Astrocyte of the hippocampus (primary cell): ENCODE measurements around the gene NUDT16L1.

ENCODE experiments used
- DNase-seq: peaks from one replicate; pipeline ENCODE4 v3.0.0; 2011; ENCODE audit warnings: low read depth, low spot score

Gene NUDT16L1

DNA sequence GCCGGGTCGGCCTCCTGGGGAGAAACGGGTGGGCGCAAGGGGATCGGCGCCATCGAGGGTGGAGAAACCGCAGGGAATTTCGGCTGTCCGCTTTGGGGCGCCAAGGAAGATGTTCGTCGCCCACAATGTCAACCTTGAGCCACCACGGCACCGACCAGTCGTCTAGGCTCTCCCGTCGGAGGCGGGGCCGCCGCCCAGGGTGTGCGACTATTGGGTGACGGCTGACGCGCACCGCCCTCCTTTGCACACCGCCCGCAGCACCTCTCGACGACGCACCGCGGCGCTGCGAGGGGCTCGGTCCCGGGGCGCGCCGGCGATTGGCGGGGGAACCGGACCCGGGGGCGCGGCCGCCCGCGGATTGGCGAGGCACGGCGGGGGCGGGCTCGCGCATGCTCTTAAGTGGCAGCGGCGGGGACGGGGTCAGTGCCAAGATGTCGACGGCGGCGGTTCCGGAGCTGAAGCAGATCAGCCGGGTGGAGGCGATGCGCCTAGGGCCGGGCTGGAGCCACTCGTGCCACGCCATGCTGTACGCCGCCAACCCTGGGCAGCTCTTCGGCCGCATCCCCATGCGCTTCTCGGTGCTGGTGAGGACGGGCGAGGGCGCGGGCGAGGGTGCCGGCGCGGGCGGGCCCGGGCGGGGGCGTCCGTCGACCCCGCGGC is at the start of gene NUDT16L1:
NUDT16L1 (plus strand) TSS at position 267 of the 660 bp plus-strand sequence; CDS start at position 432, 165 bp downstream.
- DNase-seq = peak; percentile 99

DNA sequence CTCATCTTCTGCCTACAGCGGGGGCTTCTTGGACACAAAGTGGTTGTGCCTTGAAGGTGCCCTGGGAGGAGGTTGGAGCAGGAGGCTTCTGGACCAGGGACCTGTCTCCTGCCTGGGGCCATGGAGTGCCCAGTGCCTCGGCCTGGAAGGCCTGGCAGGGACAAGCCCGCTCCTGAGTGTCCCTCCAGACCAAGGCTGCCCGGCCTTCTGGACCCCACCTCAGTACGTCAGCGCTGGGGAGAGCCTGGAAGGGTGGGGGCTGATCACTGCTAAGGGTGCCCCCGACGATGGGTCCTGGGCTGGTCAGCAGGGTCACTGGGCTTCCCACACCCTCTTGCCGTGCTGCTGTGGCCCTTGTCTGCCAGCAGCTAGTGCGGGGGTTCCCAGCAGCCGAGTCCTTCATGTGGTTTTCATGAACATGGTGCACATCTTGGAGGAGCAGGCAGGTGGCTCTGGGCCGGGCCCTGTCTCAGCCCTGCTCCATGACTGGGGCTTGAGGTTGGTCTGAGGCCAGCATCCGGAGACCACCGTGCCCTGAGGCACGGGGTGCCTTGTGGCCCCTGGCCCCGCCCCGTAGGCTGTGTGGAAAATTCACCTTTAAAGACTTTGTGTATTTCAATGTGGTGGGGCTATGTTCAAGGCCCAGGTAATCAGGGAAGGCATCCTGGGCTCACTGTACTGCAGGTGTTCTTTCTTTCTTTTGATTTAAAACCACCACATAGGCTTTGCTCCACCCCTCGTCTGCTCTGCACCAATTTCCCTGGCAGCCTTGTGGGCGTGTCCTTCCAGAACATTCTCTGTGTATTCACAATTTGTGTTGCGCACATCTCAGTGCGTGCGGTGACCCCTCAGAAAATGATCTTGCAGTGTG is 46.4 kb upstream of the NUDT16L1 start:
- no peak for DNase-seq

DNA sequence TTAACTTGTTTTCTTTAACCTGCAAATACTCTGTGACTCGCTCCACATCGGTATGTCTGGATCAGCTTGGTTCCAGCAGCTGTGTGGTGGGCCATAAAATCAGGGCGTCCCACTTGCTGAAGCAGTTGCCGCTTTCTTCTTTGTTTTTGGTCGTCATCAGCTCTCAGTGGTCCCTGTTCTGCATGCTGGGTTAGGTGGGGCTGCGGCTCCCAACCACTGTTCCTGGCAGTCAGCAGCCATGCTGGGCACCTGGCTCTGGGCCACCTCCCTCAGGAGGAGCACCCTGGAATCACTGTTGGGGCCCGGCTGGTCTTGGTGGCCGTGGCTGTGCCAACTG is 45.8 kb upstream of the NUDT16L1 start:
- DNase-seq = no peak

DNA sequence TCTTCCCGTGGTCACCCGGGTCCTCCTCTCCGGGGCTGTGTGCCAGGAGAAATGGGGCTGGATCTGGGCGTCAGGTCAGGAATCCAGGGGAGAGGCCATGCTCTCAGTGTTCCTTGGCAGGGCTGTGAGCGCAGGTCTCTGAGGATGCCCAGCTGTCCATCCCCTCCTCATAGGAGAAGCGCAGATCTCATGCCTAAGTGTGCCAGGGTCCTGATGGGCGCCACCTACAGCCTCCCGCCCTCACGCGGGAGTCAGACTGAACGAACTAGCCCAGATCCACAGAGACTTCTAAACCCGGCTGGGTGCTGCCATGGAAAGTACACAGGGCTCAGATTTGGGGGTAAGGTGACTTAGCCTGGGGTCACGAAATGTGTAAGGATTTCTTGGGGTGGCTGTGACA is 44.4 kb upstream of the NUDT16L1 start:
- no peak for DNase-seq

DNA sequence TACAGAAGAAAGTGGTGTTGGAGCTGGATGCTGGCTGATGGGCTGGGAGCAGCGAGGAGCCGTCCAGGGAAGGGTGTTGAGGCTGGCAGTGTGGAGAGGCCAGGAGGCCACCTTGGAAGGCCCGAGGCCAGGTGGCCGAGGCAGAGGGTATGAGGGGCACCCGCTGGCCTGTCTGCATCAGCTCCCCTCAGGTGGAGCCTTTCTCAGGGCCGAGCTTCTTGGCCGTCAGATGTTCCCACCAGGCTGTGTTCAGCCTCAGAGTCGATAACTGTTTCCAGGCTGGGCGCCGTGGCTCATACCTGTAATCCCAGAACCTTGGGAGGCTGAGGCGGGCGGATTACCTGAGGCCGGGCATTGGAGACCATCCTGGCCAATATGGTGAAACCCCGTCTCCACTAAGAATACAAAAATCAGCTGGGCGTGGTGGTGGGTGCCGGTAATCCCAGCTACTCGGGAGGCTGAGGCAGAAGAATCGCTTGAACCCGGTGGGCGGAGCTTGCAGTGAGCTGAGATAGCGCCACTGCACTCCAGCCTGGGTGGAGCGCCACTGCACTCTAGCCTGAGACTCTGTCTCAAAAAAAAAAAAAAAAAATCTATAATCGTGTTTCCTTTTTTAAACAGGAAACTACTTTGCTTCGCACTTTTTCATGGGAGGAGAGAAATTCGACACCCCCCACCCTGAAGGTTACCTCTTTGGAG is 43.5 kb upstream of the NUDT16L1 start:
- DNase-seq = no peak

DNA sequence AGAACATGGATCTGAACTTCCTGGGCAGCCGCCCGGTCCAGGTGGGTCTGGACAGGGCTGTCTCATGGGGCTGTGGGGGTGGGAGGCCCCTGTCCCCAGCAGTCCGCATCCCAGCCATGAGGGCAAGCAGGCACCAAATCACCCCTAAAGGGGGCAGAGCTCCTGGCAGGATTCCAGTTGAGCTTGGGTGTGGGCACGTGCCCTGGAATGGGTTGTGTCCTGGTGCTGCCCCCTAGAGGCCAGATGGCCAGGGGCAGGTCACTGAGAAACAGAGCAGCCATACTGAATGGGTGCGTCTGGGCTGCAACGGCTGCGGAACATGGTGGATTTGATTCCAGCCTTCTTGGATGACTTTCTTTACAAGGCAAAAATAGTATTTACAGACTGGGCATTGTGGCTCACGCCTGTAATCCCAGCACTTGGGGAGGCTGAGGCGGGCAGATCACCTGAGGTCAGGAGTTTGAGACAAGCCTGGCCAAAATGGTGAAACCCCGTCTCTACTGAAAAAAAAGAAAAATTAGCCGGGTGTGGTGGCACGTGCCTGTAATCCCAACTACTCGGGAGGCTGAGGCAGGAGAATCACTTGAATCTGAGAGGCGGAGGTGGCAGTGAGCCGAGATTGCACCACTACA is 42.8 kb upstream of the NUDT16L1 start:
- peak; percentile 57 for DNase-seq

DNA sequence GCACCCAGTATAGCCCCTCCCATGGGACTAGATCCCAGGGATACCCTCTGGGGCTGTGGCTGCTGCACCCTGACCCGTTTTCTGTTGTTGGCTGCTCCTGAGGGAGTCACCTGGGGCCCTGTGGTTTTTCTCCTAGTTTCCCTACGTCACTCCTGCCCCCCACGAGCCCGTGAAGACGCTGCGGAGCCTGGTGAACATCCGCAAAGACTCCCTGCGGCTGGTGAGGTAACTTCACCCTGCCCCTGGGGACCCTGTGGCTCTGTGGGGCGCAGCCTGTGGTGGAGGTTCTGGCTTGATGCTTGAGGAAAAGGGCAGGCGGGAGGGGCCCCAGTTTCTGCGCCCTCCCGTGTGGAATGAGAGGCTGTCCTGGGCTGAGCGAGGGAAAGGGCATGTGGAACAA is 41.5 kb upstream of the NUDT16L1 start:
- no peak for DNase-seq

DNA sequence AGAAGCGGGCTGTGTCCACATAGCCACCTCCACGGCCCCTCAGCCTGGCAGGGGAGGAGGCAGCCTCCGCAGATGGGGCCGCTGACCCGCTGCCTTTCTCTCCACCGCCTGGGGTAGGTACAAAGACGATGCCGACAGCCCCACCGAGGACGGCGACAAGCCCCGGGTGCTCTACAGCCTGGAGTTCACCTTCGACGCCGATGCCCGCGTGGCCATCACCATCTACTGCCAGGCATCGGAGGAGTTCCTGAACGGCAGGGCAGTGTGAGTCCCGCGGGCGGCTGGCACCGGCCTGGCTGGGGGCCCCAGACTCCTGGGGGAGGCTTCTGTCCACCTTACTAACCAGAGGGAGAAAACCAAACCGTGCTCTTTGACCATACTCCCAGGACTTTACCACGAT is 40.8 kb upstream of the NUDT16L1 start:
- no peak for DNase-seq

DNA sequence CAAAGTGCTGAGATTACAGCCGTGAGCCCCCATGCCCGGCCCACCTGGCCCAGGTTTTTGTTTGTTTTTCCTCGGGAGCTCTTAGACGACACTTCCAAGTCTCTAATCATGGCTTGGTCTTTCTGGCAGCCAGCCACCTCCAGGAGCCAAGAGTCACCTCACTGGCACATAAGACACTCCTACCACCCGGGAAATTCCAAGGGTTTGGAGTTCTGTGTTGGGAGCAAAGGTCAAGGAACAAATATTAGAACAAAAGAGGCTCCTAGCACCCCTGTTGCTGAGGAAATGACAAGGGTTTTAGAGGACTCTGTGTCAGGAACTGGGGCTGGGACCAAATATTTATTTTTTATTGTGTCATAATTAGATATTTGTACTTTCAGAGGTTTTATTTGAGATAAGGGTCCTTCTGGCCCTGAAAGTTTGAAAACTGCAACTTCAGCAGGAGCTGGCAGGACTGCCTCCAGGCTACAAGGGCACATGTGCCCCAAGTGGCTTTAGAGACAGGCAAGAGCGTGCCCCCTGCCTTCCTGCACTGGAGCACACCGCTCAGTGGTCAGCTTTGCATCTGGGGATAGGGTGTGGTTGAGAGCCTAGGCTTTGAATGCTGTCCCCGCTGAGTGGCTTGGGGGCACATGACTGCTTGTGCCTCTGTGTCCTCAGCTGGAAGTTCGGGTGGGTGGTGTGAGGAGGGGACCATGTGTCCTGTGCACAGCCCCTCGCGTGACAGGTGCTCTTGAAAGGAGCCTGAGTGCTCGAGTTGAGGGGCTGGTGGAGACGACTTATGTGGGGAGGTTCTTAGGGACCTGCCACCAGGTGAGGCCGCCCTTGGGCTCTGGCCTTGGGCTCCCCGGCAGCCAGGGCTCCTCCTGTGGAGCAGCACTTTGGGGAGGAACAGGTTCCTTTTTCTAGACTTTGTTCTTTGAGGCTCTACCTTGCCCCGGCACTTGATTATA is 39.1 kb upstream of the NUDT16L1 start:
- DNase-seq = peak; percentile 28

DNA sequence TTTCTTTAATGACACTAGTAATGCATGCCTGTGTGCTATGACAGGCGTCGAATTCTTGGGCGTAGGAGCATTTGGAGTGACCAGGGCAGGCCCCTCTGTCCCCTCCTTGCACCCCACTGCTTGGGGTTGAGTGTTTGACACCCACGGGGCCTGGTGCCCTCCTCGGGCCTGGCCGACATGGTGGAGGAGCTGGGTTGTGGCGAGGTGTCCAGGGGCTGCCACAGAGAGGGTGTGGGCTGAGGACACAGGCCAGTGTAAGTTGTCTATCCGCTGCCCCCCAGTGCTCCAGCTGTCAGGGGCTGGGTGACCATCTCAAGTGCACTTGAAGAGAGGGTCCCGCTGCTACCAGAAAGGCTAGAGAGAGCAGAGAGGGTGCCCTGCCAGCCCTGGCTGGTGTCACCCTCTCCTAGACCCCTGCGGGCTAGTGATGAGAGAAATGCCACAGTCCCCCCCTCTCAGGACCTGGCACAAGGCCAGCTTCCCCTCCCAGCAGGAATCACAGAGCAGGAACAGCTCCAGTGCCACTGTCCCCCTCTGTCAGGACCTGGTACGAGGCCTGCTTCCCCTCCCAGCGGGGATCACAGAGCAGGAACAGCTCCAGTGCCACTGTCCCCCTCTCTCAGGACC is 38.3 kb upstream of the NUDT16L1 start:
- DNase-seq = no peak

DNA sequence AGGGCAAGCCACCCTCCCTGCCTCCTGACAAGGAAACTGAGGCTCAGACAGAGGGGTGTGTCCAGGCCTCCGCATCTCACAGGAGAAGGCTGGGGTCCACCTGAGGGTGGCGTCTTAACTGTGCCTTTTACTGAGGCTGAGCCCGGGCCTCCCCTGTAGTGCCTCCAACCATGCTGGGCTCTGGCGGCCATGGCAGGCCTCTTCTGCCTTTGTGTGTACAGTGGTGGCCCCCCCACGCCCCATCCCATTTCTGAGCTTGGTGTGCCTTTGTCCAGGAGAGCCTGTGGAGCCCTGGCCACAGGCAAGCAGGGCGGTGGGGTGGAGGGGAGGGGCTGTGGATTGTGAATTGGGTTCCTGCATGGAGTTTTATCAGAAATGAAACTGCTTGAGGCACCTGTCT is 37.6 kb upstream of the NUDT16L1 start:
- no peak for DNase-seq

DNA sequence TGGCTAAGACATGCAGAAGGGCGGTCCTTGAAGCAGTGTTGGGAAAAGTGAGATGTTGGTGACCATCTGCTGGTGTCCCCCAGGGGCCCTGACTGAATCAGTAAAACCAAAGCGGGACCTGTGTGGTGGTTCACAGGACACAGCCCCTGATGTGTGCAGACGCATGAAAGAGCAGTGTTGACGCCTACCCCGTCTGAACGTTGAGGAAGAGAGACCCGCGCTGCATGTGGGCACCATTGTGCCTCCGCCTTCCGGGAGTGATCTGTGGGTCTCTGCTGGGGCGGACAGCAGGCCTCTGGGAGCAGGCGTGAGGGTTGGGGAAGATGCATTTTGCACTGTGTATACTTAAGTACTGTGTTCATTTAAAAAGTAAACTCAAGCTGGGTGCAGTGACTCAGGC is 37.1 kb upstream of the NUDT16L1 start:
- DNase-seq = no peak

DNA sequence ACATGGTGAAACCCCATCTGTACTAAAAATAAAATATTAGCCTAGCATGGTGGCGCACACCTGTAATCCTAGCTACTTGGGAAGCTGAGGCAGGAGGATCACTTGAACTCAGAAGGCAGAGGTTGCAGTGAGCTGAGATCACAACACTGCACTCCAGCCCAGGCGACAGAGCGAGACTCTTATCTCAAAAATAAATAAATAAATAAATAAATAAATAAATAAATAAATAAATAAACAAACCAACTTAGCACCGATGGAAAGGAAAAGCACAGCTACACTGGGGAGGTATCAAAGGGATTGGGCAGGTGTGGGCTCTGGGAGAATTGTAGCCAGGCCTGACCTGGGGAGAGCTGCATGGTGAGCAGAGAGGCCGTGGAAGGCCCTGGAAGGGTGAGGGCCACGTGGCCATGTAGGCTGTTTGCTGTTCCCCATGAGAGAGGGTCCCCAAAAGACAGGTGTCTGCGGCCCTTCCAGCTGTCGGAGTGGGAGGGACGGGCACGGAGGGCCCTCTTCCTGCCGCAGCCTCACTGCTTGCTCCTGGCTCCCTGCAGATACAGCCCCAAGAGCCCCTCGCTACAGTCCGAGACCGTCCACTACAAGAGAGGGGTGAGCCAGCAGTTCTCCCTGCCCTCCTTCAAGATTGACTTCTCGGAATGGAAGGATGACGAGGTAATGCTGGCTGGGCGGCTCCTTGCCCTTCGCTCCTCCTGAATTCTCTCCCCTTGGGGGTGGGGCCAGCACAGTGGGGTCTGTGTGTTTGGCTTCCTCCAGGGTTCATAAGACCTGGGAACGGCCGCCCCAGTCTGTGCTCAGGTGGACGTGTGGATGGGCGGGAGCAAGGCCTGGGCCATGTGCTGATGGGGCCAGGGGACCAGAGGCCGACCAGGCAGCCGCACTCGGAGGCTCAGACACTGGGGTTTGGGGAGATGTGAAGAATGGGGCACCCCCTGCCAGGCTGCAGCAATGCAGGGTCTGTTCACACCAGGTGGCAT is 36.4 kb upstream of the NUDT16L1 start:
- no peak for DNase-seq

DNA sequence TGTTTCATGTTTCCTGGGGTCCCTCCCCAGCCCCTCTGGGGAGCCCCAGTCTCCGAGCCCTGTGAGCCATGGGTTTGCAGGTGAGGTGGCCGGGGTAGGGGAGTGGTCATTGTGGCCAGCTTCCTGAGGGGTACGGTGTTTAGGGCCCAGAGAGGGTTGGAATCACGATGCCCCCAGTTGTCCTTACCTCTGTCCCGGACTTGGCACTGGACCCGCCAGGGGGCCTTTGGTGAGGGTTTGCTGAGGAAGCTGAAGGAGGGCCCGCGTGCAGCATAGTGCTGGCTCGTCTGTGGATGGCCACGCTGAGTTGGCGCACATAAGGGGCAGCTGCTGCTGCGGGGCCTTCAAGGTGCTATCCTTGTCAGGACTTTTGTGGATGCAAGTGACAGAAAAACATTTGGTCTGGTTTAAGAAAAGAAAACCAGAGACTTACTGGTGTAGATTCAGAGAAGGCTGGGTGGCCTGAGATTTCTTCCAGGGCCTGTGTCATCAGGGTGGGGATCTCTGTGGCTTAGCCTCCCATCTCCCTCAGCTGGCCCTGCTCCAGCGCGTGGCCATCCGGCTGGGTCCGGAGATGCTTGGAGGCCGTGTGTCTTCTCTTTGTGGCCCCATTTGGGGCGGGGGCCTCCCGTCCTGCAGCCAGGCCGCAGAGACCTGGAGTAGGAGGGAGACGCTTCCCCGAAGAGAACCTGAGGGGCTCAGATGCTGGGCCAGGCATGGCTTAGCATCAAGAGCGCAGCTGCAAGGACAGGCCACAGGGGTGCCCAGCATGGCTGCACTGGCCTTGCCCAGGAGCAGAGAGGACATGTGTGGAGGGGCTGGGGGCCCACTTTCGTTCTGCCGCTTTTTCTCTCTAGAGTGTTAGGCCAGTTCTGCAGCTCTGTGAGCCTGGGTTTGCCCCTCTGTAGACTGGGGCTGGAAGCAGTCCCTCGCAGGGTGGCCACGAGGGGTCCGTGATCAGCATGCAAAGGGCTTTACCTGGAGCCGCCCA is 33.7 kb upstream of the NUDT16L1 start:
- no peak for DNase-seq

DNA sequence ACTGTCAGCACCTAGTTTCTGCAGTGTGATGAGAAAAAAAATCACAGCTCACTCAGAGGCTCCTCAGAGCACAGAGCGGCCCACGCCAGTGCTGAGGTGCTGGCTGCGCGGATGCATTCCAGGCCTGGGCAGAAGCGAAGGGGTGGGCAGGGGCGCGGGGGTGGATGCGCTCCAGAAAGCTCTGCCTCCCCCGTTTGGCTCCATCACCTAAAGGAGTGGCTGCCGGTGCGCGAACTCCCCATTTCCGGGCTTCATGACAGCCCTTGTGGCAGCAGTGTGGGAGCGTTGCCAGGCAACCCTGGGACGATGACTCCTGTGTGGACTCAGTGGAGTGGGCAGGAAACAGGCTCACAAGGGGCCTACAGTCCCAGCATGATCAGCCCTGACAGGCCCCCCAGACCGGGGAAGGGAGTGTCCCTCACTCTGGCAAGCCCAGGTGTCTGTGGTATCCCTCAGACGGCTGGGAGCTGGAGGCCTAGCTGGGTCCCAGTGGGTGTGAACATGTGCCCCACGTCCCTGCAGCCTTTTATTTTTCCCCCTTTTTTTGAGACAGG is 32.8 kb upstream of the NUDT16L1 start:
- peak; percentile 83 for DNase-seq

DNA sequence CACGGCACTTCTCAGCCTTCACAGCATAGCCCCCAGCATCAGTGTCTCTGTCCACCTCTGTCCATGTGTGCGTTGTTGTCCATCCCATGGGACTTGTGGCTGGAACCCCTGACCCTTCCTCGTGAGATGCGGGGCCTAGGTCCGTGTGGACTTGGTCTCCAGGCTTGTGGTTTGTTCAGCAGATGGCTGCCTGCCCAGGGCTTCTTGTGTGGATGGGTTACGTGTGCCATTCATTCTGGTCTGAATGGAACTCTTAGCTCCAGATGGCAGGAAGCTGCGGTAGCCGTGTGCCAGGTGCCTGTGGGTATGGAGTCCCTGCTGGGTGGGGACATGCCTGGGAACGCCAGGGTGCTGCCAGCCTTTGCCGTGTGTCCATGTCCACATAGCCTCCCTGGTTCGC is 31.7 kb upstream of the NUDT16L1 start:
- peak; percentile 77 for DNase-seq

DNA sequence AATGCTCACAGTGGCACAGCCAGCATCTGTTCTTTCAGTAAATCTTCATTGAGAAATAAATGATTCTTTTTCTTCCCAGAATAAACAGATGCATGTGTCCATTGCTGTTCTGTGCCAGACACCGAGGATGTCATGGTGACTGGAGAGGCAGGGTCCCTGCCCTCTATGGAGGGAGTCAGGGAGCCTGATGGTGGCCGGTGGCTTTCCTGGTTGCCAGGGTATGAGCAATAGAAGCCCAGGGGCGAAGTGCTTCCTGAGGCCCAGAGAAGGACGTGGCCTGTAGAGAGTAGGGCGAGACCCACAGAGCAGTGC is 29.9 kb upstream of the NUDT16L1 start:
- DNase-seq = no peak
